GM19463 (cell line): Measurements from ENCODE around the gene CDK5R2.

Experiments used
- ATAC-seq: cut with Tn5 transposase; IDR thresholded peaks from one replicate; pipeline ENCODE4 v1.9.1; 2021; ENCODE audit warnings: mild to moderate bottlenecking, moderate library complexity; ENCODE audit not compliant: unreplicated experiment

Gene CDK5R2

GRCh38 chr2:218986148-218986761 lies 26.8 kb downstream of the CDK5R2 start:
- ATAC-seq, result no peak

- no peak for ATAC-seq
Measured at GRCh38 chr2:218988164-218988563, 28.7 kb downstream of the CDK5R2 start.

- ATAC-seq, result no peak
Measured at GRCh38 chr2:218988650-218989049, 29.2 kb downstream of the CDK5R2 start.

GRCh38 chr2:218990052-218990451 lies 30.6 kb downstream of the CDK5R2 start:
- ATAC-seq, result no peak

- ATAC-seq, result no peak
Measured at GRCh38 chr2:218990612-218991011, 31.1 kb downstream of the CDK5R2 start.

- ATAC-seq, result no peak
Measured at GRCh38 chr2:218991674-218992168, 32.3 kb downstream of the CDK5R2 start.

GRCh38 chr2:218992196-218992595 lies 32.7 kb downstream of the CDK5R2 start:
- no peak for ATAC-seq

GRCh38 chr2:218992703-218993344 lies 33.4 kb downstream of the CDK5R2 start:
- no peak for ATAC-seq

- ATAC-seq, result no peak
Measured at GRCh38 chr2:218993345-218994315, 34.2 kb downstream of the CDK5R2 start, which contains the start of gene CRYBA2. TSS of gene CRYBA2 (minus strand) at chr2:218993422. CDS start at chr2:218993176, 246 bp downstream.

GRCh38 chr2:218995561-218995960 lies 36.1 kb downstream of the CDK5R2 start:
- no peak for ATAC-seq

- ATAC-seq, result peak; percentile 79
Measured at GRCh38 chr2:218995972-218996711, 36.7 kb downstream of the CDK5R2 start.

GRCh38 chr2:218996937-218997336 lies 37.5 kb downstream of the CDK5R2 start:
- ATAC-seq, result no peak

- ATAC-seq, result no peak
Measured at GRCh38 chr2:218997731-218998130, 38.3 kb downstream of the CDK5R2 start.

- no peak for ATAC-seq
Measured at GRCh38 chr2:218998414-218999002, 39.0 kb downstream of the CDK5R2 start.

GRCh38 chr2:218999021-218999880 lies 39.8 kb downstream of the CDK5R2 start:
- no peak for ATAC-seq

- ATAC-seq, result no peak
Measured at GRCh38 chr2:218999881-219000568, 40.6 kb downstream of the CDK5R2 start.

GRCh38 chr2:219000569-219000960 lies 41.1 kb downstream of the CDK5R2 start:
- no peak for ATAC-seq

GRCh38 chr2:219001100-219001576 lies 41.7 kb downstream of the CDK5R2 start:
- no peak for ATAC-seq
